ENCODE data around the gene GID8. TPM values are rescaled to one million over a fixed set of nuclear protein-coding genes. Genes with fewer than 3 reads are reported as not detected.
A peak's percentile ranks its signal among the peaks of the same experiment; 100 is the strongest.

The GID8 gene
- total and polyA plus RNA-seq, 9 of the 15 experiments (the other 6 are each of a cell fraction or from before 2014, with no cell fraction given): 7.5 to 31.6 (median 22.2) TPM

DNA sequence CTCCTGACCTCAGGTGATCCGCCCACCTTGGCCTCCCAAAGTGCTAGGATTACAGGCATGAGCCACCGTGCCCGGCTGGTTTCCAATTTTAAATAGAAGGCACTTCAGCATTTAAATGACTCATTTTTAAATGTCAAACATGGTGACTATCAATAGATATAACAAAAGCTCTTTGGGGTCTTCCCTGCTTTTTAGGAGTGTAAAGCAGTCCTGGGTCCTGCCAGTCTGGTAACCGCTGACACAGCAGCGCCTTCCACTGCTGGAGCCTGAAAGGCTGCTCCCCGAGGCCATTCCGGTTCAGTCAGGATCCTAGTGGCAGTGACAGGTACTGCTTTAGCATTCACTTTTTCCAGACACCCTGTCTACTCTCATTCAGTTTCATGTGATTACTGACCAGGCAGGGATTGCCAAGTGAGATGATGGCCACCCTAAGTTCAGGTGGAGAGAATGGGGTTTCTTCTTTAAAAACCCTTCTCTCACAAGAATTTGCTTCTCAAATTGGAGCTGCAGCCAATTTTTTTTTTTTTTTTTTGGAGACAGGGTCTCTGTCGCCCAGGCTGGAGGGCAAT is 16.7 kb upstream of the GID8 start (continued):
- TF ChIP-seq MBD1 (CRISPR knock-in tag; IDR thresholded peaks at IDR 0.05) (no peak), ZBTB1 (CRISPR knock-in tag; IDR thresholded peaks at IDR 0.05; ENCODE audit: borderline replicate concordance, low read depth) (no peak), SIRT6 (IDR thresholded peaks at IDR 0.05; ENCODE audit: low read depth, low read length) (no peak), GTF2F1 (IDR thresholded peaks at IDR 0.05; ENCODE audit: low read depth, low read length) (no peak), ZNF121 (CRISPR knock-in tag; conservative IDR thresholded peaks at IDR 0.05) (no peak), JUN (IDR thresholded peaks at IDR 0.05; ENCODE audit: borderline replicate concordance, low read depth, low read length) (no peak), JUN (CRISPR knock-in tag; IDR thresholded peaks at IDR 0.05; ENCODE audit: borderline replicate concordance) (no peak), SREBF1 (IDR thresholded peaks at IDR 0.05; ENCODE audit: borderline replicate concordance, low read depth, low read length) (no peak), ZFX (CRISPR knock-in tag; IDR thresholded peaks at IDR 0.05) (no peak), GATA2 (CRISPR knock-in tag; IDR thresholded peaks at IDR 0.05) (no peak), BDP1 (IDR thresholded peaks at IDR 0.05; ENCODE audit: insufficient read depth, insufficient read length) (no peak)
- TF ChIP-seq, protein P1, sequence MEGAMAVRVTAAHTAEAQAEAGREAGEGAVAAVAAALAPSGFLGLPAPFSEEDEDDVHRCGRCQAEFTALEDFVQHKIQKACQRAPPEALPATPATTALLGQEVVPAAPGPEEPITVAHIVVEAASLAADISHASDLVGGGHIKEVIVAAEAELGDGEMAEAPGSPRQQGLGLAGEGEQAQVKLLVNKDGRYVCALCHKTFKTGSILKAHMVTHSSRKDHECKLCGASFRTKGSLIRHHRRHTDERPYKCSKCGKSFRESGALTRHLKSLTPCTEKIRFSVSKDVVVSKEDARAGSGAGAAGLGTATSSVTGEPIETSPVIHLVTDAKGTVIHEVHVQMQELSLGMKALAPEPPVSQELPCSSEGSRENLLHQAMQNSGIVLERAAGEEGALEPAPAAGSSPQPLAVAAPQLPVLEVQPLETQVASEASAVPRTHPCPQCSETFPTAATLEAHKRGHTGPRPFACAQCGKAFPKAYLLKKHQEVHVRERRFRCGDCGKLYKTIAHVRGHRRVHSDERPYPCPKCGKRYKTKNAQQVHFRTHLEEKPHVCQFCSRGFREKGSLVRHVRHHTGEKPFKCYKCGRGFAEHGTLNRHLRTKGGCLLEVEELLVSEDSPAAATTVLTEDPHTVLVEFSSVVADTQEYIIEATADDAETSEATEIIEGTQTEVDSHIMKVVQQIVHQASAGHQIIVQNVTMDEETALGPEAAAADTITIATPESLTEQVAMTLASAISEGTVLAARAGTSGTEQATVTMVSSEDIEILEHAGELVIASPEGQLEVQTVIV (CRISPR knock-in tag; IDR thresholded peaks at IDR 0.05; ENCODE audit: borderline replicate concordance): no peak
- TF ChIP-seq, protein P2, sequence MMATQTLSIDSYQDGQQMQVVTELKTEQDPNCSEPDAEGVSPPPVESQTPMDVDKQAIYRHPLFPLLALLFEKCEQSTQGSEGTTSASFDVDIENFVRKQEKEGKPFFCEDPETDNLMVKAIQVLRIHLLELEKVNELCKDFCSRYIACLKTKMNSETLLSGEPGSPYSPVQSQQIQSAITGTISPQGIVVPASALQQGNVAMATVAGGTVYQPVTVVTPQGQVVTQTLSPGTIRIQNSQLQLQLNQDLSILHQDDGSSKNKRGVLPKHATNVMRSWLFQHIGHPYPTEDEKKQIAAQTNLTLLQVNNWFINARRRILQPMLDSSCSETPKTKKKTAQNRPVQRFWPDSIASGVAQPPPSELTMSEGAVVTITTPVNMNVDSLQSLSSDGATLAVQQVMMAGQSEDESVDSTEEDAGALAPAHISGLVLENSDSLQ (IDR thresholded peaks at IDR 0.05): peak; percentile 62
- TF ChIP-seq, protein P3, sequence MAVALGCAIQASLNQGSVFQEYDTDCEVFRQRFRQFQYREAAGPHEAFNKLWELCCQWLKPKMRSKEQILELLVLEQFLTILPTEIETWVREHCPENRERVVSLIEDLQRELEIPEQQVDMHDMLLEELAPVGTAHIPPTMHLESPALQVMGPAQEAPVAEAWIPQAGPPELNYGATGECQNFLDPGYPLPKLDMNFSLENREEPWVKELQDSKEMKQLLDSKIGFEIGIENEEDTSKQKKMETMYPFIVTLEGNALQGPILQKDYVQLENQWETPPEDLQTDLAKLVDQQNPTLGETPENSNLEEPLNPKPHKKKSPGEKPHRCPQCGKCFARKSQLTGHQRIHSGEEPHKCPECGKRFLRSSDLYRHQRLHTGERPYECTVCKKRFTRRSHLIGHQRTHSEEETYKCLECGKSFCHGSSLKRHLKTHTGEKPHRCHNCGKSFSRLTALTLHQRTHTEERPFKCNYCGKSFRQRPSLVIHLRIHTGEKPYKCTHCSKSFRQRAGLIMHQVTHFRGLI (CRISPR knock-in tag; IDR thresholded peaks at IDR 0.05): no peak
